HepG2 (cell line): ENCODE results near the gene MOG. TPM values are rescaled to one million over a fixed set of nuclear protein-coding genes. Genes with fewer than 3 reads are reported as not detected.

Experiments used
- AKAP8 ChIP-seq: sonication (generic); formaldehyde crosslinking; IDR thresholded peaks from 2 replicates; pipeline ENCODE4 v1.5.1; 2020; ENCODE audit warnings: mild to moderate bottlenecking, missing genetic modification reagents
- CBX1 ChIP-seq: IDR thresholded peaks from one replicate; pipeline ENCODE4 v1.6.1; 2016; ENCODE audit warnings: antibody characterized with exemption, low read depth
- CBX5 ChIP-seq: sonication (generic); formaldehyde crosslinking; IDR thresholded peaks from 2 replicates; pipeline ENCODE4 v1.4.0; 2020; ENCODE audit warnings: missing genetic modification reagents, borderline replicate concordance
- EZH2 ChIP-seq: conservative IDR thresholded peaks from 2 replicates; pipeline ENCODE4 v1.6.1; 2012; ENCODE audit warnings: mild to moderate bottlenecking, low read depth, low read length, moderate library complexity
- MED8 ChIP-seq: sonication (generic); formaldehyde crosslinking; IDR thresholded peaks from 2 replicates; pipeline ENCODE4 v1.8.1; 2023; ENCODE audit warnings: mild to moderate bottlenecking, missing genetic modification reagents; ENCODE audit not compliant: insufficient replicate concordance
- NKX3-1 ChIP-seq: sonication (generic); formaldehyde crosslinking; IDR thresholded peaks from 2 replicates; pipeline ENCODE4 v1.5.0; 2020; ENCODE audit warnings: missing genetic modification reagents
- TCF7 ChIP-seq: sonication (generic); IDR thresholded peaks from 2 replicates; pipeline ENCODE4 v1.6.1; 2016; ENCODE audit warnings: antibody characterized with exemption, low read depth
- TEAD2 ChIP-seq: sonication (generic); formaldehyde crosslinking; IDR thresholded peaks from 2 replicates; pipeline ENCODE4 v1.9.0; 2021; ENCODE audit warnings: missing genetic modification reagents
- TFDP2 ChIP-seq: sonication (generic); formaldehyde crosslinking; IDR thresholded peaks from 2 replicates; pipeline ENCODE4 v1.4.0; 2020; ENCODE audit warnings: missing genetic modification reagents
- YEATS4 ChIP-seq: sonication (generic); formaldehyde crosslinking; IDR thresholded peaks from 2 replicates; pipeline ENCODE4 v1.4.0; 2020; ENCODE audit warnings: missing genetic modification reagents, borderline replicate concordance
- ZBTB37 ChIP-seq: sonication (generic); formaldehyde crosslinking; IDR thresholded peaks from 2 replicates; pipeline ENCODE4 v1.4.0; 2020; ENCODE audit warnings: mild to moderate bottlenecking, missing genetic modification reagents
- ZNF3 ChIP-seq: IDR thresholded peaks from 2 replicates; pipeline ENCODE4 v1.7.0; 2017; ENCODE audit warnings: inconsistent platforms
- ZNF510 ChIP-seq: sonication (generic); formaldehyde crosslinking; IDR thresholded peaks from 2 replicates; pipeline ENCODE4 v1.4.0; 2020; ENCODE audit warnings: low read depth, mild to moderate bottlenecking, missing genetic modification reagents
- ZNF550 ChIP-seq: sonication (generic); formaldehyde crosslinking; IDR thresholded peaks from 2 replicates; pipeline ENCODE4 v1.4.0; 2020; ENCODE audit warnings: mild to moderate bottlenecking, missing genetic modification reagents, borderline replicate concordance
- ZNF605 ChIP-seq: sonication (generic); formaldehyde crosslinking; IDR thresholded peaks from 2 replicates; pipeline ENCODE4 v1.8.0; 2022; ENCODE audit warnings: mild to moderate bottlenecking, missing genetic modification reagents
- ZNF724P ChIP-seq: sonication (generic); formaldehyde crosslinking; IDR thresholded peaks from 2 replicates; pipeline ENCODE4 v1.8.0; 2022; ENCODE audit warnings: missing genetic modification reagents, borderline replicate concordance
- ZNF891 ChIP-seq: sonication (generic); formaldehyde crosslinking; IDR thresholded peaks from 2 replicates; pipeline ENCODE4 v1.5.0; 2020; ENCODE audit warnings: mild to moderate bottlenecking, missing genetic modification reagents
- polyA plus RNA-seq, 8 experiments: library from polyadenylated mRNA; depleted of rRNA in 3 of 8; stranded (reverse) in 7 of 8; unstranded in 1 of 8; fragments of >200 nt; fragmentation: Illumina TruSeq in 4 of 8; extraction: Trizol in 4 of 8; gene quantifications; 2 replicates each; pipeline versions ENCODE4 v1.2.1 to v1.2.3, GENCODE V29; 2011 to 2016; ENCODE audit warnings: low read depth in 4 of 8, missing spikeins in 1 of 8, mixed read lengths in 1 of 8; ENCODE audit not compliant: insufficient read depth in 1 of 8
- total RNA-seq, 5 experiments: library from RNA; depleted of rRNA; stranded (reverse); fragments of >200 nt; fragmentation: Illumina TruSeq; extraction: Trizol; gene quantifications; 2 replicates each; pipeline ENCODE4 v1.2.3, GENCODE V29; 2016; ENCODE audit warnings: low read depth in 1 of 5
- TF ChIP-seq, protein P1 (sequence below): sonication (generic); formaldehyde crosslinking; IDR thresholded peaks from 2 replicates; pipeline ENCODE4 v1.5.0; 2020; ENCODE audit warnings: mild to moderate bottlenecking, missing genetic modification reagents, borderline replicate concordance
- TF ChIP-seq, protein P2 (sequence below): sonication (generic); formaldehyde crosslinking; IDR thresholded peaks from 2 replicates; pipeline ENCODE4 v1.8.0; 2022; ENCODE audit warnings: mild to moderate bottlenecking, missing genetic modification reagents; ENCODE audit not compliant: insufficient replicate concordance

Gene MOG
- total and polyA plus RNA-seq, 2 of the 13 experiments (the other 11 are each of a cell fraction or from before 2014, with no cell fraction given), result not detected

DNA sequence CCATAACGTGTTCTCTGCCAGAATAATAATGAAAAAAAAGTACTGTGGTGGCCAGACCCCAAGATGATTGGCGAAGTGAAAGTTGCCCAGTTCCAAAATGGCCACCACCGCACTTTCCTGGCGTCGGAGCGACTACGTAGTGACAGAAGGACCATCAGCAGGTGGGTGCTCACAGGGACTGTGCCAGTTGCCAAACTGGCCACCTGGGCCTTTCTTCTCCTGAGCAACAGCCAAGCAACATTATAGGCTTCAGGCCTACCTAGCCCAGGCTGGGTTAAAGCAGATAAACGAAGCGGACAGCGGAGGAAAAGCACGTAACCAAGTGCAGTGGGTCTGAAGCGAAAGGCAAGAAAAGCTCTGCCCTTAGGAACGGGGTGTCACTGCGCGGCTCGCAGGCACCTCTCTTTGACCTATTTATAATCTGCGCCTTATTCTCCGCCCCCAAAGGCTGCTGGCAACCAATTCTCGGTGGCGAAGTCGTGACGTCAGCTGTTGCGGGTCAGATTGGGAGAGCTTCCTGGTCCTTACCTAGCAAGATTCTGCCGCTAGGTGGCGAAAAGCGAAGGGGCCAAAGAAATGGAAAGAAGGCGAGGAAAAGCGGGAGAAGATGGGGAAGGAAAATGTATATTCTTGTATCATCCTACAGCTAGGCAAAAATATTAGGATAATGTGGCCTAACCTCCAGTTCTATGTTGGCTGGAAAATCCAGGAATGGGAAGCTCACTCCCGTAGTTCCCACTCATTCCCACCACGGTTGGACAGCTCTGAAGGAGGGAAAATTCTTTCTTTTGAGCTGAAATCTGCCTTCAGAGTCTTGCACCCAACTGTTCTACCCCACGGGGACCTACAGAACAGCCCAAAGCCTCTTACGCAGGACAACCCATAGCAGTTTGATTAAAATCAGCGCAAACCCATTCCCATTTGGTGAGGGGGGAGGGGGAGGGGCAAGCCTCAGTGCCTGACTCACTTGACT is 6.9 kb upstream of the MOG start (continued):
- TF ChIP-seq TCF7 (no peak), ZNF605 (CRISPR knock-in tag) (no peak), ZNF891 (no peak), ZNF3 (CRISPR knock-in tag) (no peak), EZH2 (no peak), ZNF510 (CRISPR knock-in tag) (no peak), NKX3-1 (CRISPR knock-in tag) (no peak), MED8 (CRISPR knock-in tag) (no peak), TEAD2 (no peak), CBX1 (no peak), TFDP2 (CRISPR knock-in tag) (no peak), ZNF724P (CRISPR knock-in tag) (no peak), AKAP8 (CRISPR knock-in tag) (no peak), ZBTB37 (no peak), ZNF550 (CRISPR knock-in tag) (no peak), CBX5 (CRISPR knock-in tag) (no peak), YEATS4 (peak; percentile 64; the same call in 1 of the 2 replicates)
- TF ChIP-seq, protein P1, sequence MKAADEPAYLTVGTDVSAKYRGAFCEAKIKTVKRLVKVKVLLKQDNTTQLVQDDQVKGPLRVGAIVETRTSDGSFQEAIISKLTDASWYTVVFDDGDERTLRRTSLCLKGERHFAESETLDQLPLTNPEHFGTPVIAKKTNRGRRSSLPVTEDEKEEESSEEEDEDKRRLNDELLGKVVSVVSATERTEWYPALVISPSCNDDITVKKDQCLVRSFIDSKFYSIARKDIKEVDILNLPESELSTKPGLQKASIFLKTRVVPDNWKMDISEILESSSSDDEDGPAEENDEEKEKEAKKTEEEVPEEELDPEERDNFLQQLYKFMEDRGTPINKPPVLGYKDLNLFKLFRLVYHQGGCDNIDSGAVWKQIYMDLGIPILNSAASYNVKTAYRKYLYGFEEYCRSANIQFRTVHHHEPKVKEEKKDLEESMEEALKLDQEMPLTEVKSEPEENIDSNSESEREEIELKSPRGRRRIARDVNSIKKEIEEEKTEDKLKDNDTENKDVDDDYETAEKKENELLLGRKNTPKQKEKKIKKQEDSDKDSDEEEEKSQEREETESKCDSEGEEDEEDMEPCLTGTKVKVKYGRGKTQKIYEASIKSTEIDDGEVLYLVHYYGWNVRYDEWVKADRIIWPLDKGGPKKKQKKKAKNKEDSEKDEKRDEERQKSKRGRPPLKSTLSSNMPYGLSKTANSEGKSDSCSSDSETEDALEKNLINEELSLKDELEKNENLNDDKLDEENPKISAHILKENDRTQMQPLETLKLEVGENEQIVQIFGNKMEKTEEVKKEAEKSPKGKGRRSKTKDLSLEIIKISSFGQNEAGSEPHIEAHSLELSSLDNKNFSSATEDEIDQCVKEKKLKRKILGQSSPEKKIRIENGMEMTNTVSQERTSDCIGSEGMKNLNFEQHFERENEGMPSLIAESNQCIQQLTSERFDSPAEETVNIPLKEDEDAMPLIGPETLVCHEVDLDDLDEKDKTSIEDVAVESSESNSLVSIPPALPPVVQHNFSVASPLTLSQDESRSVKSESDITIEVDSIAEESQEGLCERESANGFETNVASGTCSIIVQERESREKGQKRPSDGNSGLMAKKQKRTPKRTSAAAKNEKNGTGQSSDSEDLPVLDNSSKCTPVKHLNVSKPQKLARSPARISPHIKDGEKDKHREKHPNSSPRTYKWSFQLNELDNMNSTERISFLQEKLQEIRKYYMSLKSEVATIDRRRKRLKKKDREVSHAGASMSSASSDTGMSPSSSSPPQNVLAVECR (CRISPR knock-in tag), result no peak
- TF ChIP-seq, protein P2, sequence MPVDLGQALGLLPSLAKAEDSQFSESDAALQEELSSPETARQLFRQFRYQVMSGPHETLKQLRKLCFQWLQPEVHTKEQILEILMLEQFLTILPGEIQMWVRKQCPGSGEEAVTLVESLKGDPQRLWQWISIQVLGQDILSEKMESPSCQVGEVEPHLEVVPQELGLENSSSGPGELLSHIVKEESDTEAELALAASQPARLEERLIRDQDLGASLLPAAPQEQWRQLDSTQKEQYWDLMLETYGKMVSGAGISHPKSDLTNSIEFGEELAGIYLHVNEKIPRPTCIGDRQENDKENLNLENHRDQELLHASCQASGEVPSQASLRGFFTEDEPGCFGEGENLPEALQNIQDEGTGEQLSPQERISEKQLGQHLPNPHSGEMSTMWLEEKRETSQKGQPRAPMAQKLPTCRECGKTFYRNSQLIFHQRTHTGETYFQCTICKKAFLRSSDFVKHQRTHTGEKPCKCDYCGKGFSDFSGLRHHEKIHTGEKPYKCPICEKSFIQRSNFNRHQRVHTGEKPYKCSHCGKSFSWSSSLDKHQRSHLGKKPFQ, result no peak
